IPS DF 6.9 (cell line): ENCODE data around the gene OR4K5.

Source experiments
- DNase-seq: peaks from one replicate; pipeline ENCODE4 v3.0.0-alpha.2; 2013; ENCODE audit warnings: low read depth, low spot score
- H3K27ac ChIP-seq: one replicate; pipeline ENCODE4 v1.5.1; 2013; ENCODE audit warnings: low read length, control low read depth
- H3K27me3 ChIP-seq: 2 replicates; pipeline ENCODE4 v1.6.1; 2013; ENCODE audit warnings: mild to moderate bottlenecking, low read length; ENCODE audit not compliant: control insufficient read depth, insufficient read depth
- H3K36me3 ChIP-seq: 2 replicates; pipeline ENCODE4 v1.6.1; 2013; ENCODE audit warnings: low read length; ENCODE audit not compliant: control insufficient read depth, insufficient read depth
- H3K4me1 ChIP-seq: 2 replicates; pipeline ENCODE4 v1.6.1; 2013; ENCODE audit warnings: low read length; ENCODE audit not compliant: control insufficient read depth, insufficient read depth
- H3K4me3 ChIP-seq: 2 replicates; pipeline ENCODE4 v1.5.1; 2013; ENCODE audit warnings: mild to moderate bottlenecking, low read length
- H3K9me3 ChIP-seq: 2 replicates; pipeline ENCODE4 v1.6.1; 2013; ENCODE audit warnings: low read length, inconsistent platforms; ENCODE audit not compliant: control insufficient read depth, insufficient read depth
- WGBS: extraction: QIAGEN DNeasy Blood & Tissue Kit; methylation state at CpG from one replicate; pipeline ENCODE4 v1.1.7; 2013; ENCODE audit warnings: mixed read lengths, missing lambda C conversion rate; ENCODE audit not compliant: insufficient read length, insufficient coverage; 5-methylcytosine and 5-hydroxymethylcytosine counted together

The OR4K5 gene

GRCh38 chr14:19920021-19920657, at the start of gene OR4K5:
OR4K5 (plus strand) TSS chr14:19920607; CDS start chr14:19920607, 0 bp downstream.
- Histone ChIP-seq H3K4me1 (no peaks in the 10 kb centered on the region), H3K9me3 (peaks cover 26% of the 10 kb centered on the region), H3K27me3 (no peaks in the 10 kb centered on the region), H3K4me3 (no peak within 1 kb of the TSS), H3K36me3 (no peaks in the 10 kb centered on the region), H3K27ac (no peak within 1 kb of the TSS)
- no peak for DNase-seq

GRCh38 chr14:19873178-19873577, 47.2 kb upstream of the OR4K5 start:
- peaks cover 18% of the 10 kb centered on the region for H3K9me3 ChIP-seq
- no peaks in the 10 kb centered on the region; the same call in 1 of the 2 replicates for H3K27me3 ChIP-seq
- no peaks in the 10 kb centered on the region for H3K4me1 ChIP-seq
- no CpG with 5 or more reads among the region's 6 CpGs for WGBS
- DNase-seq, result no peak
- no peak overlapping the region; the same call in 1 of the 2 replicates for H3K4me3 ChIP-seq
- no peak overlapping the region for H3K27ac ChIP-seq
- no peaks in the 10 kb centered on the region for H3K36me3 ChIP-seq

- H3K4me1 ChIP-seq, result no peaks in the 10 kb centered on the region
- peaks cover 9% of the 10 kb centered on the region for H3K9me3 ChIP-seq
- no peaks in the 10 kb centered on the region for H3K36me3 ChIP-seq
- WGBS, result no CpG with 5 or more reads among the region's 2 CpGs
- no peaks in the 10 kb centered on the region; the same call in 1 of the 2 replicates for H3K27me3 ChIP-seq
- H3K4me3 ChIP-seq, result no peak within 1 kb of the TSS
- no peak for DNase-seq
- H3K27ac ChIP-seq, result no peak within 1 kb of the TSS
Measured at GRCh38 chr14:19874842-19875241, 45.6 kb upstream of the OR4K5 start, which contains the start of gene OR4K2. OR4K2 (plus strand) TSS chr14:19875142; CDS start chr14:19876268, 1,126 bp downstream.

- H3K27ac ChIP-seq, result no peak overlapping the region
- no peak overlapping the region for H3K4me3 ChIP-seq
- H3K9me3 ChIP-seq, result peaks cover 11% of the 10 kb centered on the region
- no peaks in the 10 kb centered on the region for H3K36me3 ChIP-seq
- no peaks in the 10 kb centered on the region; the same call in 1 of the 2 replicates for H3K27me3 ChIP-seq
- DNase-seq, result no peak
- H3K4me1 ChIP-seq, result no peaks in the 10 kb centered on the region
Measured at GRCh38 chr14:19878029-19878642, 42.3 kb upstream of the OR4K5 start.

- no peaks in the 10 kb centered on the region for H3K27me3 ChIP-seq
- H3K4me1 ChIP-seq, result no peaks in the 10 kb centered on the region
- H3K36me3 ChIP-seq, result no peaks in the 10 kb centered on the region
- WGBS, result no CpG with 5 or more reads among the region's 2 CpGs
- no peak for DNase-seq
- H3K9me3 ChIP-seq, result peaks cover 36% of the 10 kb centered on the region
- H3K4me3 ChIP-seq, result no peak overlapping the region
- H3K27ac ChIP-seq, result no peak overlapping the region
Measured at GRCh38 chr14:19895282-19895681, 25.1 kb upstream of the OR4K5 start.

- no peak for DNase-seq
- H3K4me3 ChIP-seq, result no peak overlapping the region
- H3K4me1 ChIP-seq, result no peaks in the 10 kb centered on the region
- no peaks in the 10 kb centered on the region for H3K27me3 ChIP-seq
- no peaks in the 10 kb centered on the region for H3K36me3 ChIP-seq
- peaks cover 23% of the 10 kb centered on the region for H3K9me3 ChIP-seq
- no peak overlapping the region for H3K27ac ChIP-seq
- WGBS, result no CpG with 5 or more reads among the region's 3 CpGs
Measured at GRCh38 chr14:19900999-19901398, 19.4 kb upstream of the OR4K5 start.

- H3K27ac ChIP-seq, result no peak overlapping the region
- no peaks in the 10 kb centered on the region for H3K27me3 ChIP-seq
- H3K4me1 ChIP-seq, result no peaks in the 10 kb centered on the region
- no peaks in the 10 kb centered on the region for H3K36me3 ChIP-seq
- no peak for DNase-seq
- WGBS, result no CpG with 5 or more reads among the region's 4 CpGs
- H3K9me3 ChIP-seq, result peaks cover 23% of the 10 kb centered on the region
- no peak overlapping the region for H3K4me3 ChIP-seq
Measured at GRCh38 chr14:19902409-19902808, 18.0 kb upstream of the OR4K5 start.

- no peak for DNase-seq
- Histone ChIP-seq H3K4me3 (no peak overlapping the region), H3K4me1 (no peaks in the 10 kb centered on the region), H3K27ac (no peak overlapping the region), H3K27me3 (no peaks in the 10 kb centered on the region), H3K9me3 (peaks cover 21% of the 10 kb centered on the region), H3K36me3 (no peaks in the 10 kb centered on the region)
Measured at GRCh38 chr14:19906665-19907064, 13.7 kb upstream of the OR4K5 start.

- Histone ChIP-seq H3K4me3 (no peak overlapping the region), H3K27ac (no peak overlapping the region), H3K4me1 (no peaks in the 10 kb centered on the region), H3K36me3 (no peaks in the 10 kb centered on the region), H3K9me3 (peaks cover 18% of the 10 kb centered on the region), H3K27me3 (no peaks in the 10 kb centered on the region)
- WGBS, result no CpG with 5 or more reads among the region's 3 CpGs
- DNase-seq, result no peak
Measured at GRCh38 chr14:19911114-19911513, 9.3 kb upstream of the OR4K5 start.

GRCh38 chr14:19917243-19917642, 3.2 kb upstream of the OR4K5 start:
- peaks cover 25% of the 10 kb centered on the region for H3K9me3 ChIP-seq
- no peak for DNase-seq
- no CpG with 5 or more reads among the region's 3 CpGs for WGBS
- no peaks in the 10 kb centered on the region for H3K36me3 ChIP-seq
- H3K4me1 ChIP-seq, result no peaks in the 10 kb centered on the region
- H3K4me3 ChIP-seq, result no peak overlapping the region
- no peak overlapping the region for H3K27ac ChIP-seq
- H3K27me3 ChIP-seq, result no peaks in the 10 kb centered on the region

- DNase-seq, result no peak
- no peak overlapping the region for H3K4me3 ChIP-seq
- no CpG with 5 or more reads among the region's 1 CpG for WGBS
- H3K27me3 ChIP-seq, result no peaks in the 10 kb centered on the region
- H3K36me3 ChIP-seq, result no peaks in the 10 kb centered on the region
- no peaks in the 10 kb centered on the region for H3K4me1 ChIP-seq
- no peak overlapping the region for H3K27ac ChIP-seq
- H3K9me3 ChIP-seq, result peaks cover 26% of the 10 kb centered on the region
Measured at GRCh38 chr14:19917955-19918518, 2.4 kb upstream of the OR4K5 start.
